Measurements from ENCODE around the gene AHCYL2. TPM values are rescaled to one million over a fixed set of nuclear protein-coding genes. Genes with fewer than 3 reads are reported as not detected.

AHCYL2 gene
- total and polyA plus RNA-seq, 2 of the 8 experiments (the other 6 are each of a cell fraction or from before 2014, with no cell fraction given), result 20.7 to 25.4 TPM

DNA sequence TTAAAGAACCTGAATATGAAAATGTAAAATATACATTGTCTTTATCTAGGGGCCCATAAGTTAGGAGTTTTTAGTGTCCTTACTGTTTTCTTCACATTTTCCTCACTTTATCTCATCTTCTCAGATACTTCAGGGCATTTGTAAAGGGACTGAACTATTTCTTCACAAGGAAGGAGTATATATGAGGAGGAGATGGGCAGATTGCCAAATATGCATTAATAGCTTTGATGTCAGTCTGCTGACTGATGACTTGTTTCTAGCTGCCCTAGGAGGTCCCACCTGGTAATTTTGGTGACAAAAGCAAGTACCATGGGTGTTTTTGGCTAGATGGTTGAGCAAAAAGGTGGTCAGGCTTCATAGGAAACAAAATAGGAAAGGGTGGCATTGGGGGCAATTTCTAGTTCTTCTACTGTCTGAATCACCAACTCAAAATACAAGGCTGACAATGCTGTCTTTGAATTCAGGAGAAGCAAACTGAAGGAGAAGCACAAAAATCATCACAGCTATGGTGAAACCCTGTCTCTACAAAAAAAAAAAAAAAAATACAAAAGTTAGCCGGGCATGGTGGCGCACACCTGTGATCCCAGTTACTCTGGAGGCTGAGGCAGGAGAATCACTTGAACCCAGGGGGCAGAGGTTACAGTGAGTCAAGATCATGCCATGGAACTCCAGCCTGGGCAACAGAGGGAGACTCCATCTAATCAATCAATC, 199.0 kb downstream of the AHCYL2 start:
- H3K23ac ChIP-seq (ENCODE audit: insufficient read length), result no peak overlapping the region
- 85% methylated on average over 2 of the region's 2 CpGs; no CpG with 5 or more reads in 1 of the 2 experiments for WGBS, 2 experiments (ENCODE audit: extremely low coverage in 1 of 2, insufficient coverage in 1 of 2, insufficient read length in 1 of 2, insufficient replicate concordance in 2 of 2, low coverage in 1 of 2, low lambda C conversion rate in 2 of 2, missing lambda C conversion rate in 1 of 2)
- no peaks in the 10 kb centered on the region for H3K79me2 ChIP-seq (ENCODE audit: control insufficient read depth in 1 of 2, insufficient read depth in 2 of 2, low read length in 2 of 2)
- TF ChIP-seq EGR1 (IDR thresholded peaks at IDR 0.05; ENCODE audit: borderline replicate concordance, low read depth, low read length), result no peak
- no peak for TF ChIP-seq YY1 (IDR thresholded peaks at IDR 0.05; ENCODE audit: low read depth, low read length)
- TF ChIP-seq RXRA (IDR thresholded peaks at IDR 0.05; ENCODE audit: insufficient read depth, low read depth, low read length), result no peak
- no peak for TF ChIP-seq KDM4A (IDR thresholded peaks at IDR 0.05; ENCODE audit: low read depth, low read length, severe bottlenecking)
- TF ChIP-seq, protein P1, sequence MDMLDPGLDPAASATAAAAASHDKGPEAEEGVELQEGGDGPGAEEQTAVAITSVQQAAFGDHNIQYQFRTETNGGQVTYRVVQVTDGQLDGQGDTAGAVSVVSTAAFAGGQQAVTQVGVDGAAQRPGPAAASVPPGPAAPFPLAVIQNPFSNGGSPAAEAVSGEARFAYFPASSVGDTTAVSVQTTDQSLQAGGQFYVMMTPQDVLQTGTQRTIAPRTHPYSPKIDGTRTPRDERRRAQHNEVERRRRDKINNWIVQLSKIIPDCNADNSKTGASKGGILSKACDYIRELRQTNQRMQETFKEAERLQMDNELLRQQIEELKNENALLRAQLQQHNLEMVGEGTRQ (IDR thresholded peaks at IDR 0.05; ENCODE audit: low read length), result no peak

More for the DNA sequence above, 199.0 kb downstream of the AHCYL2 start:
- DNase-seq (ENCODE audit: low read depth in 1 of 2, low spot score in 2 of 2) (no peak), FAIRE-seq (no peak)
- no peak overlapping the region for H3K9ac ChIP-seq (replicated peaks in 1 of 4; ENCODE audit: extremely low read depth in 1 of 4, low read depth in 3 of 4, low read length in 3 of 4)
- H2BK20ac ChIP-seq (ENCODE audit: low read length), result no peak overlapping the region
- no peak overlapping the region for H3K18ac ChIP-seq (ENCODE audit: extremely low read depth, low read length)
- no peak overlapping the region for H4K8ac ChIP-seq (ENCODE audit: extremely low read depth, insufficient read depth, low read length)
- no peak overlapping the region for H3K56ac ChIP-seq (replicated peaks; ENCODE audit: insufficient read length, low read depth, low read length)
- no peak overlapping the region for H2BK12ac ChIP-seq (ENCODE audit: low read depth, low read length)
- no peak overlapping the region for H3K14ac ChIP-seq (ENCODE audit: insufficient read length)
- no peak overlapping the region for H2BK5ac ChIP-seq (ENCODE audit: low read depth, low read length)
- H3K27me3 ChIP-seq (replicated peaks in 1 of 4; ENCODE audit: control insufficient read depth in 3 of 4, extremely low read depth in 1 of 4, insufficient read depth in 3 of 4, low read length in 3 of 4), result no peaks in the 10 kb centered on the region
- no peak overlapping the region for H3K4me3 ChIP-seq (ENCODE audit: extremely low read depth in 1 of 4, insufficient read depth in 2 of 4, low read depth in 3 of 4, low read length in 4 of 4)
- H4K5ac ChIP-seq (ENCODE audit: insufficient read length, low read depth, low read length), result no peak overlapping the region
- H3K4me1 ChIP-seq (replicated peaks in 1 of 4; ENCODE audit: control insufficient read depth in 3 of 4, insufficient read depth in 4 of 4, low read length in 3 of 4), result no peaks in the 10 kb centered on the region
- H2BK120ac ChIP-seq (replicated peaks; ENCODE audit: low read depth, low read length), result no peak overlapping the region
- H4K20me1 ChIP-seq (replicated peaks in 1 of 2; ENCODE audit: control insufficient read depth in 1 of 2, insufficient read depth in 2 of 2, low read length in 2 of 2), result no peaks in the 10 kb centered on the region
- no peak overlapping the region for H3K27ac ChIP-seq (ENCODE audit: low read depth, low read length)
- peaks cover 0 to 19% (median 8%) of the 10 kb centered on the region in 4 experiments; a peak in 5 of 8 replicates for H3K36me3 ChIP-seq (ENCODE audit: control insufficient read depth in 2 of 4, insufficient read depth in 4 of 4, low read length in 3 of 4)
- no peak overlapping the region for H3K4me2 ChIP-seq (ENCODE audit: insufficient read depth in 1 of 2, low read depth in 2 of 2, low read length in 2 of 2)
- no peak overlapping the region for H4K91ac ChIP-seq (replicated peaks; ENCODE audit: insufficient read length, low read length)
- no peak overlapping the region for H2AFZ ChIP-seq (ENCODE audit: low read length)
- ChIA-PET CTCF (ENCODE audit: partially characterized antibody) (interaction anchor here (0.7 to 1.9 kb wide), 7 partner anchors 9 to 219 kb away, joined by 3 to 5 read pairs (median 3); partner anchors contain the start of gene STRIP2), POLR2A (ENCODE audit: partially characterized antibody) (interaction anchor here (4.0 kb wide), 1 partner anchor 10 kb away, joined by 18 read pairs; the partner anchor contains the start of gene STRIP2)
- H3K9me3 ChIP-seq (ENCODE audit: insufficient read depth in 2 of 2, low read depth in 1 of 2, low read length in 1 of 2), result no peaks in the 10 kb centered on the region
- H2BK15ac ChIP-seq (ENCODE audit: low read length), result no peak overlapping the region
- H3K23me2 ChIP-seq (ENCODE audit: low read depth, low read length), result no peaks in the 10 kb centered on the region
- no peak overlapping the region for H3K4ac ChIP-seq (replicated peaks; ENCODE audit: insufficient read length, low read depth, low read length)
- no peaks in the 10 kb centered on the region; the same call in 1 of the 2 replicates for H3K79me1 ChIP-seq (ENCODE audit: low read depth, low read length)
- no peak overlapping the region for H2AK5ac ChIP-seq (ENCODE audit: low read depth, low read length)
